Stimulated activated CD8-positive, alpha-beta memory T cell treated with anti-CD3 and anti-CD28 coated beads, Interleukin-15, amount 100 ng/mL, for 24 hours (primary cell): ENCODE data around the gene MIGA2.
"Not testable (repeated sequence)": the region's sequence is repeated elsewhere in the genome, so short reads cannot be mapped to it uniquely, and the experiment has no call there.

Experiments
- DNase-seq: peaks from one replicate; pipeline ENCODE4 v3.0.0-alpha.2; 2020; ENCODE audit warnings: low read depth

MIGA2 gene

GRCh38 chr9:129102095-129102525 is 65.7 kb downstream of the MIGA2 start:
- no peak for DNase-seq

GRCh38 chr9:129102791-129103594 is 66.6 kb downstream of the MIGA2 start:
- no peak for DNase-seq

- no peak for DNase-seq
Measured at GRCh38 chr9:129103595-129103965, 67.2 kb downstream of the MIGA2 start.

GRCh38 chr9:129104051-129104450 is 67.6 kb downstream of the MIGA2 start:
- no peak for DNase-seq

GRCh38 chr9:129105857-129106694 is 69.7 kb downstream of the MIGA2 start:
- DNase-seq: no peak

- no peak for DNase-seq
Measured at GRCh38 chr9:129107651-129108050, 71.2 kb downstream of the MIGA2 start.

GRCh38 chr9:129108083-129108804 is 71.8 kb downstream of the MIGA2 start:
- no peak for DNase-seq

GRCh38 chr9:129108805-129109536 is 72.5 kb downstream of the MIGA2 start:
- no peak for DNase-seq

GRCh38 chr9:129109537-129109903 is 73.1 kb downstream of the MIGA2 start:
- DNase-seq: no peak

GRCh38 chr9:129109952-129110739 is 73.7 kb downstream of the MIGA2 start:
- DNase-seq: no peak

- DNase-seq: peak; percentile 95
Measured at GRCh38 chr9:129110740-129111527, 74.5 kb downstream of the MIGA2 start, which contains the start of the genes CRAT and PTPA. Gene CRAT, minus strand, starts transcription at chr9:129110793. Its CDS starts 284 bp downstream, at chr9:129110509. Gene PTPA, plus strand, starts transcription at chr9:129111415. Its CDS starts 186 bp downstream, at chr9:129111601.

- no peak for DNase-seq
Measured at GRCh38 chr9:129111528-129112151, 75.2 kb downstream of the MIGA2 start.

GRCh38 chr9:129112526-129112925 is 76.1 kb downstream of the MIGA2 start:
- not testable (repeated sequence) for DNase-seq

- DNase-seq: no peak
Measured at GRCh38 chr9:129113645-129114304, 77.3 kb downstream of the MIGA2 start.

GRCh38 chr9:129118799-129119198 is 82.4 kb downstream of the MIGA2 start:
- DNase-seq: no peak

GRCh38 chr9:129121483-129121882 is 85.1 kb downstream of the MIGA2 start:
- no peak for DNase-seq
